ENCODE results near the gene PRKN. TPM values are rescaled to one million over a fixed set of nuclear protein-coding genes. Genes with fewer than 3 reads are reported as not detected.
A peak's percentile ranks its signal among the peaks of the same experiment; 100 is the strongest.

Gene PRKN
- total RNA-seq, 1 experiment from 2014 or later = 0.95 TPM

DNA sequence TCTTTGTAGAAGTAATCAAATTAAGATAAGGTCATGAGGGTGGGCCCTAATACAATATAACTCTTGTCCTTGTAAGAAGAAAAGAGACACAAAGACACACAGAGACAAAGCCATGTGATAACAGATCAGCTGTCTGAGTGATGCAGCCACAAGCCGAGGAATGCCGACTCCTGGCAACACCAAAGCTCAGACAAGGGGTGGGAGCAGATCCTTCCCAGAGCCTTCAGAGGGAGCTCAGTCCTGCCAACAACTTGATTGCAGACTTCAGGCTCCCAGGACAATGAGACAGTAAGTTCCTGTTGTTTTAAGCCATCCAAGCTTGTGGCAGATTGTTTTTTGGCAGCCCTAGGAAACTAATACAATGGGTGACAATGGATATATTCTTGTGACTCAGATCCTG, 1128.7 kb downstream of the PRKN start:
- DNase-seq (ENCODE audit: low read depth, low spot score) = peak; percentile 16
- in situ Hi-C loops (cut with HindIII; ENCODE audit: low pct_unique_long_range_greater_than_20kb, low sequenced_read_pairs) = no loop called here

DNA sequence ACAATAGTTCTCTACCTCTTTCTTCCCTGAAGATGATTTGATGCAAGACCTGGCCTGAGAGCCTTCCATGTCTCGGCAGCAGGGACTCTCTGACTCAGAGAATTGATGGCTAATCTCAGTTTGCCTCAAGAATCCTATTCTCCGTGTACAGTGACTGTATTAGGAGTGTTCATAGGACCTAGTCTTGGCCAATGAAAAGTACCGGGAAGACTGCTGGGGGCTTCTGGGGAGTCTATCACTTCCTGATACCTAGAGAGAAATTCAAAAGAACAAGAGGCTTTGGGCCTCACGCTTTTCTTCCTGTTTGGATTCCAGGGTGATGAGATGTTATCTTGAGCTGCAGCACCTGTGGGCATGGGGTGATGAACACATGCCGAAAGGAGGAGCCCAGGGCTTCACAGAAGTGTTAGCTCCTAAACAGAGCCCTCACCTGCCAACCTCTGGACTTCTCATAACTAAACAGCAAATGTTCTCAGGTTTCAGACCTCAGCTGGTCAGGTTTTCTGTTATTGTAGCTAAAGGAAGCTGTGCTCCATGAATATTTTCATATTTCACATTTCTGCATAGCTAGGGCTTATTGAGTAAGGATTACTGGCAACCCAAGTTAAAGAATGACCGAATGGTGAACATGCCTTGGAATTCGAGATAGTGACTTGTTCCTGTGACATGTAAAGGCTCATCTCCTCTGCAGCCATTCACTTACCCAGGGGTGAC, 1130.6 kb downstream of the PRKN start:
- no peak for DNase-seq (ENCODE audit: low read depth, low spot score)
- in situ Hi-C loops (cut with HindIII; ENCODE audit: low pct_unique_long_range_greater_than_20kb, low sequenced_read_pairs) = no loop called here

DNA sequence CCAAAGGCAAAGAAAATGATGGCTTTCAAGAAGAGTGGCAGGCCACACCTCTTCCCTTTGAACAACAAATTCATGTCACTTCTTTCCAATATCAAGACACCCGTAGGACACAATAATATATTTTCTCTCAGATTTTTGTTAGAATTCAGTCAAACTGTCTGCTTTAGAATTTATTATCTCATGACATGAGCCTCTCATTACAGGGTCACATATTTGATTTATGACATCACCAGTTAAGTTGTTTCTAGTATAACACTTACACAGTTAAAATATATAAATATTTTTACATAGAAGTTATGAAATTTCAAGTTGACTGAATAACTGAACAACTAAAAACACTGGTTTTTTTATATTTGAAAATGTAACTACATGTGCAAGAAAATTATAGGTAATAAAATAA, 1133.2 kb downstream of the PRKN start:
- no peak for DNase-seq (ENCODE audit: low read depth, low spot score)
- in situ Hi-C loops (cut with HindIII; ENCODE audit: low pct_unique_long_range_greater_than_20kb, low sequenced_read_pairs) = no loop called here

DNA sequence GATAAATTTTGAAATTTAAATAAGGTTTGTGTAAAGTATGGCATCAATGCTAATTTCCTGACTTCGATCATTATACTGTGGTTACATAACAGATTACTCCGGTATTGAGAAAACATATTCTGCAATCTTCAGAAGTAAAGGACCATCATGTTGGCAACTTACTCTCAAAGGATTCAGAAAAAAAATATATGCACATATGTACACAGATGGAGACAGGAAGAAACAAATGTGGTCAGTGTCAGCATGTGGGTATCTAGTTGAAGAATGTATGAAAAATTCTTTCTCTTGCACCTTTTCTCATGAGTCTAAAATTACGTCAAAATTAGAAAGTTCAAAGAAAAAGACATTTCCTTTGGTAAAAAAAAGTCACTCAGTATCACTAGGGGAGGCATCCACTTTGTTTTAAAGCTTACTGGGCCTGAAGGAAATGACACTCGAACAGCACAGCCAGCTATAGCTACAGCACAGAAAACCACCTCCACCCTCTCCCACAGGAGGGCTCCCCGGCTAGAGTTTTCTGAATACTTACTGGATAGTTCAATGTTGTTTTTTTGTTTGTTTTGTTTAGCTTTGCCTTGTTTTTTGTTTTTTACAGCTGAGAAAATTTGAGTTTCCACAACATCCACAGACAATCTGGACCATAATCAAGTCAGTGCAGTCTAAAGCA, 1136.5 kb downstream of the PRKN start:
- no peak for DNase-seq (ENCODE audit: low read depth, low spot score)
- in situ Hi-C loops (cut with HindIII; ENCODE audit: low pct_unique_long_range_greater_than_20kb, low sequenced_read_pairs) = no loop called here

DNA sequence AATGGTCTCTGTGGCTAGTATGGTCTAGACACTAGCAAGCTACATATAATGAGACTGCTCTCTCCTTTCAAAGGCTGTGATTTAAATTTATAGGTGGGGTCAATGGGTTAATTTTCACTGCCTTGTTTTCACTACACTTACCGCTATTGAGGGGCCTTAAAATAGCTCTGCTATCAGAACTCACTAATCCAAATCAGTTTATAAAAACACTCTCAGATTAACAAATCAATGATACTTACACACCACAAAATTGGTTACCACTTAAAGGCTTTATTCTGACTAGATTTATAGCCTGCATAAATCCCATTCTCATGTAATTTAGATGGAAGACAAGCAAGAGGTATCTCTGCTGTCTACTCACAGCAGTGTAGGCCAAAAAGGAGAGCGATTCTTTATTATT, 1140.7 kb downstream of the PRKN start:
- in situ Hi-C loops (cut with HindIII; ENCODE audit: low pct_unique_long_range_greater_than_20kb, low sequenced_read_pairs) = no loop called here
- DNase-seq (ENCODE audit: low read depth, low spot score) = no peak

DNA sequence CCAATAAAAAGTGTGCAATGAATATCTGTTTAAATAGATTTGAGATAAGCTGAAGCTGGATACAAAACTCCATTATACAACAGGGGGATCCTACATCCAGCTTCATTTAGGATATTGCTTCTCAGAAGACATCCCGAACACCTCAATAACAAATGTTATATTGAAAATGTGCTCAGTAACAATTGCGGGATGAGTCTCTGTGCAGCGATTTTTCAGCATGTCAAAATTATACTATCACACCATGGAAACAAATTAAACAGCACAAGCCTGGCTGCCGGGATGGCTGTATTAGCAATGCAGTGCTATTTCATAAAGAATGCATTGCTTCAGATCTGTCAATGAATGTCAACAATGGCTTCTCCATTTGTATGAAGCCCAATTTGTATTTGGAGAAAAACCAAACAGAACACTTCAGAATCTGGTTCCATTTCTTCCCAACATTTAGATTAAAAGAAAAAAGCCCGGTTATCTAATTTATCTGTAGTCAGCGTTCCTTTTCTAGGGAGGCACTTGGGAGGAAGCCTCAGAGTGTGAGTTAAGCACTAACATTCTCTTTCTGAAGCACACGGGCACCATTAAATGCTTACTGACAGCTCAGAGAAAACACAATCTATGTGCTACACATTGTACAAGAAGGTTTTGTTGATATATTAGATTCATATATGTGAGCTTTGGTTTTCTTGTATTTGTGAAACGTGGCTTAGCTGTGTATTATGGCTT, 1142.8 kb downstream of the PRKN start:
- DNase-seq (ENCODE audit: low read depth, low spot score) = no peak
- in situ Hi-C loops (cut with HindIII; ENCODE audit: low pct_unique_long_range_greater_than_20kb, low sequenced_read_pairs) = no loop called here

DNA sequence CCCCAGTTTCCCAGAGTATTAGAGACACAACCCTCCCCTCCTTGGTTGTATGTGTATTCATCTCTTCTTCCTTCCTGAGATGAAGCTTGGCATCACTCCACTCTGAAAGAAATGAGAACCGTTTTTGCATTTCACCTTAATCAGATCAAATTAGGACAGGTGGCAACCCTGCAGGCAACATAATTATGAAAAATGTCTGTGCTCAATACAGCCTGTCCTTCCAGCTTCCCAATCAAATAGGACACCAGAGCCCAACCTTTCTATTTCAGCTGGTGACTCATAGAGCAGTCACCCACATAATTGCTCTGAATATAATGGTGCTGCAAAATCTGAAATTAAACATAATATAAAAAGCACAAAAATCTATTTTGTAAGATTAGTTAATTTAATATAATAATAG, 1143.5 kb downstream of the PRKN start:
- in situ Hi-C loops (cut with HindIII; ENCODE audit: low pct_unique_long_range_greater_than_20kb, low sequenced_read_pairs) = no loop called here
- no peak for DNase-seq (ENCODE audit: low read depth, low spot score)

DNA sequence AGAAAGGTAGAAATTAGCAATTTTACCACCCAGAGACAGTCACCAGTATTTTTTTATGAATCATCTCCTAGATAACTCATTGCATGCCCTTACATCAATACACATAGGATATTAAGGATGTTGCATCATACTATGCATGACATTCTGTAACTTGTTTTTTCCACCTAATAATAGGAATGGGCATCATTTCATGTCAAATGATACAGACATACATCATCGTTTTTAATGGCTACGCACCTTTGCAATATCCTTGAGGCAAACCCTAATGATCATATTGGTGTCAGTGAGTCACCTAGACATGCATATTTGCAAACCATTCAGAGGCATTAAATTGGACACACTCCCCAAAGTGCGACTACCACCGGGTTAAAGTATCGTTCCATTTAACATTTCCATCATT, 1144.0 kb downstream of the PRKN start:
- no peak for DNase-seq (ENCODE audit: low read depth, low spot score)
- in situ Hi-C loops (cut with HindIII; ENCODE audit: low pct_unique_long_range_greater_than_20kb, low sequenced_read_pairs) = no loop called here

DNA sequence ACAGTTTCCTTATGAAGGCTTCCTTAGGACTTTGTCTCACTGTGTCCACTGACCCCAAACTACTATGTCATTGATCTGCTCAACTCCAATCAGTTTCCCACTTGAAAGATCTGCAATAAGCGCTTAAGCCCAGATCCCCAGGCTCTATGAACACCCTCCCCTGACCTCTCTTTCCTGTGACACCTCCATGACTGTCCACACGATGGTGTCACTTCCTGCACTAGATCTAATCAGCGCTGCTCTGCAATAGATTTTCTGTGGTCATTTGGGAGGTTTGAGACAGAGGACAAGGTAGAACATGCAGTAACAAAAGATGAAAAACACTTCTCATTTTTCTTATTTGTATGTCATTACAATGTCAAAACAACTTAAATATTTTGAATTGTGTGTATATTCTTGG, 1149.1 kb downstream of the PRKN start:
- no peak for DNase-seq (ENCODE audit: low read depth, low spot score)

DNA sequence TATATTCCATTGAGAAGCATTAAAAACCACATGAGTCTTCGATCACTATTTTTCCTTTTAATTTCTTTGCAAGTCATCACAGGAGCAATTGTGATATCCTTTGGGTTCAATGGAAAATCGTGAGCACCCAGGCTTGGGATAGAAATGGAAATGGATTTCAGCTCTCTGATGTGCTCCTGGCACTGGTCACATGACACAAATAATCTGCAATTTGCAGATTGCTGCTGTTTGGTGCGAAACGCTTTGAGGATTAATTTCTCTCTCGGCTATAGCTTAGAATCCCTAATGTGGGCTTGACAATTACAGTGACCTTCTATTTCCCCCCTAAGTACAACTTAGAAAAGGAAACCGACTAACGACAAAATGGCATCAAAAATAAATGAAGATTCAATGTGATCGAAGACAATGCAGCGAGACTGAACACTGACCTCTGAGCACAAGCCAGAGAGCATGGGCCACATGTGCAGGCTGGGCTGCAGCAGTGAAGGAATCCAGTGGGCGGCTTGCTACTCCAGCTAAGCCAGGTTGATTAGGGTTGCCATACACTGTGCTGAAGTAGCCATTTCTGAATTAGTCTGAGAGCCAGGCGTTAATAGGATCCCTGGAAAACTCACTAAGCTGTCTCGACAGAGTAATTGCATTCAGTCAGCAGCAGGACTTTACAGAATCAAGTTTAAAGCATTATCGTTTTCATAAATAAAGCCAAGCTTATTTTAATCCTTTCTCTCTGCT, 1151.9 kb downstream of the PRKN start:
- in situ Hi-C loops (cut with HindIII; ENCODE audit: low pct_unique_long_range_greater_than_20kb, low sequenced_read_pairs) = no loop called here
- no peak for DNase-seq (ENCODE audit: low read depth, low spot score)

More for the DNA sequence above, 1149.1 kb downstream of the PRKN start:
- in situ Hi-C loops (cut with HindIII; ENCODE audit: low pct_unique_long_range_greater_than_20kb, low sequenced_read_pairs) = no loop called here

DNA sequence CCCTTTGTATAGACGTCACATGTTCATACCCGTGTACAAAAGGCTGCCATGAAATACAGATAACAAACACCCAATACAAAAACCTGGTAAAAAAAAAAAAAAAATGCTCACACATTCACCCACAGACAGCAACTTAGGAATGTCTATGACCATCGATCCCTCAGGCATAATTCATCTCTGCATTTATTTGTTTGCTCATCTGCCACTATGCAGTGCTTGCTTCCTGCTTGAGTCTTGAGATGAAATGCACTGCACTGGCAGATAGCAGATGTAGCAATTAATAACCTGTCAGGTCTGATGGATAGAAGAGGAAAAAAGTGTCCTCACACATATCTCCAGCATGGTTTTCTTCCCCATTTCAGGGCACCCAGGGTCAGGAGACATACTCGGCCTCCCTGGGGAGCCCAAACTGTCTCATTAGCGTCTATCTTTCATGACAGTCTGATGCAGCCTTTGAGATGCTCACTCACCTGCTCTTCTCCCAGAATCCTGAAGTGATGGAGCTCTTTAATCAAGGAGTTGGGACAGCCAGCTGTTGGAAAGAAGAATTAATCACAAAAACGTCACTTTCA, 1158.6 kb downstream of the PRKN start:
- in situ Hi-C loops (cut with HindIII; ENCODE audit: low pct_unique_long_range_greater_than_20kb, low sequenced_read_pairs) = no loop called here
- no peak for DNase-seq (ENCODE audit: low read depth, low spot score)

DNA sequence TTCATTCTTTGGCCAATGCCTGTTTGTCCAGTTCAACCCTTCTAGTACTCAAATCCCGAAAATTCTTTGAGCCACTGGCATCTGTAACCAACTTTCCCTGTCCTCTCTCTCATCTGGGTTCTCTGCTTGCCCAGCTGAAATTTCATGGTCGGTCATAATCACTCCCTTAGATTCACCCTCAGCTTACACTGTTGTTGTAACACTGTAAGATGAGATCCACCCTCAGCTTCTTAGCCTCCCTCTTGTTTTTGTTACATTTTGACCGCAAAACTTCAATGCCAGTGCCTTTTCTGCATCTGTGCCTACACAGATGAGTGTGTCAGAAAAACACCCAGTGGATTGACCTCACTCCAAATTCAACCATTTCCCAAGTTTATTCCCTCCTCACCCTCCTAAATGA, 1162.6 kb downstream of the PRKN start:
- in situ Hi-C loops (cut with HindIII; ENCODE audit: low pct_unique_long_range_greater_than_20kb, low sequenced_read_pairs) = no loop called here
- no peak for DNase-seq (ENCODE audit: low read depth, low spot score)

DNA sequence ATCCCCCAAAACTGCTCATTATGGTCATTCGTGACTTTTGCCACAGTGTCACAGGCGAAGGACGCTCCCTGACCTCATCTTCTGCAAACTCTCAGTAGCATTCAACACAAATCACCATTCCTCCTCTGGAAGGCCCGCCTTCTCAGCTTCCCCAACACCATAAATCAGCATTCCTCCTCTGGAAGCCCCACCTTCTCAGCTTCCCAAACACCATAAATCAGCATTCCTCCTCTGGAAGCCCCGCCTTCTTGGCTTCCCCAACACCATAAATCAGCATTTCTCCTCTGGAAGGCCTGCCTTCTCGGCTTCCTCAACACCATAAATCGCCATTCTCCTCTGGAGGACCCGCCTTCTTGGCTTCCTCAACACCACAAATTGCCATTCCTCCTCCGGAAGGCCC, 1165.7 kb downstream of the PRKN start:
- in situ Hi-C loops (cut with HindIII; ENCODE audit: low pct_unique_long_range_greater_than_20kb, low sequenced_read_pairs) = no loop called here

DNA sequence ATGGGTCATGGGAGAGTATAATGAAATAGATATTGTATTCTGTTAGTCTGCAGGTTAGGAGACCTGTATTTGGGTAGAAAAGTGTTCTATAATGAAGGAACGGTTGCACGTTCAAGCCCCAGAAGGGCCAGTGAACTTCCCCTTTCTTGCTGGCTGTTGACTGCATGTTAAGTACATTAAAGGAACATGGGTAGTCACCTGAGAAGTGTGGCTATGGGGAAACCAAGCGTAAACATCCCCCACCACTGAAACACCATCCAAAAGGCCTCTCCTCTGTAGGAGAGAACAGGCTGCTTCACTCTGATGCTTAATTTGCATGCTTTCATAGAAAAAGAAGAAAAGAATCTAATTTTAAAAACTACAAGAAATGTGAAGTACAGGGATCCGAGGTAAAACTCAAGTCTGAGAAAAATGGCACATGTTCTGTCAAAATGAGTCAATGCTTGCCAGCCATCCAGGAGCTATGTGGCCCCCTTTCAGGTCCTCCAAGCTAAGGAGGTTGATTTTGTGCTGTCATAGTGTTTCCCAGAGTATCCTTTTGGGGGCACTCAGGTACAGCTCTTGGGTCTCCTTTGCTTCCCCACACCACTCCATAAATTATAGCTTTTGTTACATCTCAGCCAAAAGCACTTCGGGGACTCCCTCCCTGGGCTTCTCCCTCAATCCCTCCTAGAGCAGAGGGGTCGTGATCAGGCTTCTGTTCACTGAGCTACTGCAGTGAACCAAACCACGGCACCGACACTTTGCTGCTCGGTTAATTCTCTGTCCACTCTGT, 1170.0 kb downstream of the PRKN start:
- in situ Hi-C loops (cut with HindIII; ENCODE audit: low pct_unique_long_range_greater_than_20kb, low sequenced_read_pairs) = no loop called here
- no peak for DNase-seq (ENCODE audit: low read depth, low spot score)

More for the DNA sequence above, 1165.7 kb downstream of the PRKN start:
- no peak for DNase-seq (ENCODE audit: low read depth, low spot score)

DNA sequence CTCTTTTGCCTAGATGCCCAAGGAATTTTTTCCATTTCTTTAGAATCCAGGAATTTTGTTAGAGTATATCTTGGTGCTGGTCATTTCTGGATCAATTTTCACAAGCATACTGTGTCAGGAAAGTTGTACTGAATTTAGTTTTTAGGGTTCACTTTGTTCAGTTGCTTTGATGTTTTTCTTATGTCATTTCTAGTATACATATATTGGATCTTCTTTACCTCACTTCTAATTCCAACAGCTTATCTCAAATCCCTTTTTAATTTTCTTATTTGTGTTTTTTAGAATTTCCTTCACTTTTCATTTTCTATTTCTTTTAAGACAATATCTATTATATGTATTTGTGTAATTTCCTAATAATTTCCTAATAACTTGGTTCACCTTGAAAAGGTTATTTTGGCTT, 1172.7 kb downstream of the PRKN start:
- in situ Hi-C loops (cut with HindIII; ENCODE audit: low pct_unique_long_range_greater_than_20kb, low sequenced_read_pairs) = no loop called here
- no peak for DNase-seq (ENCODE audit: low read depth, low spot score)

DNA sequence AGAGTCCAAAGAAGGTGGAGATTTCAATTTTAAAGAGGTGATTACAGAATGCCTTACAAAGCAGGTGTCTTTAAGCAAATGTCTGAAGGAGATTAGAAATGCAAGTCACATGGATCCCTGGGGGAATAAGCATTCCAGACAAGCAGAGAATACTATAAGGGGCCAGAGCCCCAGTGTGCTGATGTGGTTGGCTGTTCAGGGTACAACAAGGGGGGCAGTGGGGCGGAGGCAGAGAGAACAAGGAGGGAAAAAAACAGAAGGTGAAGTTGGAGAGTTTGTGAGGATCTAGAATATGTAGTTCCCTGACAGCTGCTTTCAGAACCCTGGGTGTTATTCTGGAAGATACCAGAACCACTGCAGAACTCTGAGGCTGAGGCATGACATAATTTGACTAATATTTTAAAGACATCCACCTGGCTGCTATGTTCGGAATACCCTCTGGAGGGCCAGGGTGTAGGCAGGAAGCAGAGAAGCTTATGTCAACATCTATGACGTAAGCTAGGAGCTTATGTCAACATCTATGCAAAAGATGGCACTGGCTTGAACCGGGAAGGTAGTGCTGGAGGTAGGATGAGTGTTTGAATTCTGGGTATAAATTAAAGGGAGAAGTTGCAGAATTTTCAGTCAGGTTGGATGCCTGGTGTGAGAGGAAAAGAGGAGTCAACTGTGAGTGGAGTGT, 1177.5 kb downstream of the PRKN start:
- in situ Hi-C loops (cut with HindIII; ENCODE audit: low pct_unique_long_range_greater_than_20kb, low sequenced_read_pairs) = no loop called here
- no peak for DNase-seq (ENCODE audit: low read depth, low spot score)
